ENCODE results near the gene RAB1A.
"Not testable (repeated sequence)": the region's sequence is repeated elsewhere in the genome, so short reads cannot be mapped to it uniquely, and the experiment has no call there.

Gene RAB1A

GRCh38 chr2:65129826-65130663 lies at the start of gene RAB1A:
Gene RAB1A, minus strand, starts transcription at chr2:65130106. Its CDS starts 191 bp downstream, at chr2:65129915.
- peak; percentile 98 for DNase-seq

- no peak for DNase-seq
These were observed 48.0 kb upstream of the RAB1A start for GRCh38 chr2:65177751-65178442.

- no peak for DNase-seq
These were observed 46.1 kb upstream of the RAB1A start for GRCh38 chr2:65175894-65176530.

GRCh38 chr2:65174031-65174430 lies 44.1 kb upstream of the RAB1A start:
- not testable (repeated sequence) for DNase-seq

GRCh38 chr2:65172994-65173790 lies 43.3 kb upstream of the RAB1A start:
- no peak for DNase-seq

GRCh38 chr2:65170611-65171477 lies 40.9 kb upstream of the RAB1A start:
- not testable (repeated sequence) for DNase-seq

GRCh38 chr2:65169760-65170136 lies 39.8 kb upstream of the RAB1A start:
- DNase-seq = no peak

- no peak for DNase-seq
These were observed 35.7 kb upstream of the RAB1A start for GRCh38 chr2:65165558-65165957.

GRCh38 chr2:65164426-65164891 lies 34.6 kb upstream of the RAB1A start:
- no peak for DNase-seq

GRCh38 chr2:65161551-65162100 lies 31.7 kb upstream of the RAB1A start:
- DNase-seq = no peak

- DNase-seq = no peak
These were observed 30.0 kb upstream of the RAB1A start for GRCh38 chr2:65159906-65160305.

- no peak for DNase-seq
These were observed 29.4 kb upstream of the RAB1A start for GRCh38 chr2:65159261-65159660.

GRCh38 chr2:65158557-65158956 lies 28.7 kb upstream of the RAB1A start:
- DNase-seq = no peak

- DNase-seq = not testable (repeated sequence)
These were observed 27.9 kb upstream of the RAB1A start for GRCh38 chr2:65157856-65158255.

- no peak for DNase-seq
These were observed 26.1 kb upstream of the RAB1A start for GRCh38 chr2:65156041-65156440.

GRCh38 chr2:65153515-65153914 lies 23.6 kb upstream of the RAB1A start:
- no peak for DNase-seq

GRCh38 chr2:65146078-65146477 lies 16.2 kb upstream of the RAB1A start:
- DNase-seq = no peak

- no peak for DNase-seq
These were observed 14.7 kb upstream of the RAB1A start for GRCh38 chr2:65144571-65144970.

- DNase-seq = no peak
These were observed 12.6 kb upstream of the RAB1A start for GRCh38 chr2:65142515-65142914.

GRCh38 chr2:65137197-65137775 lies 7.4 kb upstream of the RAB1A start:
- DNase-seq = no peak

GRCh38 chr2:65136253-65136652 lies 6.3 kb upstream of the RAB1A start:
- DNase-seq = no peak

All from activated CD8-positive, alpha-beta memory T cell treated with anti-CD3 and anti-CD28 coated beads, Interleukin-2, amount 50 U/mL, for 48 hours (primary cell).